ENCODE measurements around the gene PVALEF. TPM values are rescaled to one million over a fixed set of nuclear protein-coding genes. Genes with fewer than 3 reads are reported as not detected.

PVALEF gene
- polyA plus RNA-seq, 4 donors, result 0.31 TPM; not detected in 3

DNA sequence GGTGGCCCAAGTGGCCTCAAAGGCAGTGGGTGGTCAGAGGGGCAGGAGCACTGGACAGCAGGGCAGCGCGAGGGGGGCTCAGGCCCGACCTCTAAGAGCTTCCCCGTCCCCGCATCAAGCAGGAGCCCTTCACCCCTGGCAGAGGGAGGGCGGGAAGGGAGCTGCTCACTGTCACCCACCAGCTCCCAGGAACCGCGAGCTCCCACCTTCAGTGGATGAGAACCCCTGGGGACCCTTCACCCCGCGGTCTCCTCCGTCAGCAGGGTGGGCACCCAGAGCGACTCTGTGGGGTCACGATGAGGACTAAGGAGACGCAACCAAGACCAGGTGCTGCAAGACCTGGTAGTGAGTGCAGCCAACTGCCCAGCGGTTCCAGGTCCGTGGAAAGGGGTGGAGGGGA is 43.8 kb downstream of the PVALEF start:
- FAIRE-seq (no peak), DNase-seq (no peak)
- H3K36me3 ChIP-seq (ENCODE audit: control insufficient read depth in 3 of 3, insufficient read depth in 2 of 3, low read depth in 1 of 3, low read length in 3 of 3), result peaks cover 0 to 40% (median 0%) of the 10 kb centered on the region in 3 donors
- no peaks in the 10 kb centered on the region for H3K4me1 ChIP-seq (ENCODE audit: control insufficient read depth in 3 of 3, insufficient read depth in 2 of 3, low read depth in 1 of 3, low read length in 2 of 3)
- no peaks in the 10 kb centered on the region for H3K9me3 ChIP-seq (ENCODE audit: control insufficient read depth in 2 of 2, insufficient read depth in 1 of 2, low read depth in 1 of 2, low read length in 1 of 2)
- WGBS, 3 donors, result 96 to 97% (median 96%) methylated on average over 13 to 16 of the region's 16 CpGs
- H3K27ac ChIP-seq (ENCODE audit: low read depth in 1 of 3, low read length in 2 of 3), result no peak overlapping the region
- H3K4me3 ChIP-seq (ENCODE audit: low read depth in 1 of 3, low read length in 3 of 3), result no peak overlapping the region
- no peaks in the 10 kb centered on the region for H3K27me3 ChIP-seq (ENCODE audit: control insufficient read depth in 3 of 3, insufficient read depth in 3 of 3, low read length in 3 of 3)

DNA sequence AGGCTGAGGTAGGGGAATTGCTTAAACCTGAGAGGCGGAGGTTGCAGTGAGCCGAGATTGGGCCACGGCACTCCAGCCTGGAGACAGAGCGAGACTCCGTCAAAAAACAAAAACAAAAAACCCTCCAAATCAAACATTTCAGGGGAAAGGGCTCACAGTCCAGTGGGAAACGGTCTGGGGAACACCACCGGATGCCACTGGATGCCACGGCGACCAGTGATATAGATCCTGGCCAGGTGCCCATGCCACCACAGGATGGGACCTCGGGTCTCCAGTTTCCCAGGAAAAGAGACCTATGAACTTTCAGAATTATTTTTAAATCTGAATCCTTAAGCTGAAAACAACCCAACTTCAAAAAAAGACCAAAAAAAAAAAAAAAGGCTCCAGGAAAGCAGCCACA is 45.2 kb downstream of the PVALEF start:
- Histone ChIP-seq H3K4me3 (ENCODE audit: low read depth in 1 of 3, low read length in 3 of 3) (no peak overlapping the region), H3K36me3 (ENCODE audit: control insufficient read depth in 3 of 3, insufficient read depth in 2 of 3, low read depth in 1 of 3, low read length in 3 of 3) (peaks cover 0 to 37% (median 0%) of the 10 kb centered on the region in 3 donors), H3K27me3 (ENCODE audit: control insufficient read depth in 3 of 3, insufficient read depth in 3 of 3, low read length in 3 of 3) (no peaks in the 10 kb centered on the region), H3K9me3 (ENCODE audit: control insufficient read depth in 2 of 2, insufficient read depth in 1 of 2, low read depth in 1 of 2, low read length in 1 of 2) (no peaks in the 10 kb centered on the region), H3K4me1 (ENCODE audit: control insufficient read depth in 3 of 3, insufficient read depth in 2 of 3, low read depth in 1 of 3, low read length in 2 of 3) (no peaks in the 10 kb centered on the region), H3K27ac (ENCODE audit: low read depth in 1 of 3, low read length in 2 of 3) (no peak overlapping the region)
- 76 to 88% (median 81%) methylated on average over 10 of the region's 10 CpGs for WGBS, 3 donors
- no peak for FAIRE-seq
- DNase-seq, result no peak

DNA sequence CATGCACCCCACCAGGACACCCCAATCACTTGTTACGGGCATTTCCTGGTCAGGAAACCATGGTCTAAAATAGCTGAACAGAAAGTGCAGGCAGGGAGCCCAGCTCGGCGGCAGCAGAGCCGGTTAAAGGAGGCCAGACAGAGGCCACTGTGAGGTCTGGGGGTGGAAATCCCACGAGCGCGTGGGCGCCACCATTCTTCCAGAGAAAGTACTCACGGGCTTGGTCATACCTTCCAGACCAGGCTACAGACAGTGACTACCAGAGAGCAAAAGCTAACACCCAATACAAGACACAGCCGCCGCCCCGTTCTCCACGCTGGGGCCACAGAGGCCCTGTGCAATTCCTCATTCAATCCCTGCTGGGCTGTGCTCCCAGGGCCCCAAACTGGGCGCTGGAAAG is 45.6 kb downstream of the PVALEF start:
- DNase-seq (no peak), FAIRE-seq (no peak)
- no peak overlapping the region for H3K4me3 ChIP-seq (ENCODE audit: low read depth in 1 of 3, low read length in 3 of 3)
- no peaks in the 10 kb centered on the region for H3K27me3 ChIP-seq (ENCODE audit: control insufficient read depth in 3 of 3, insufficient read depth in 3 of 3, low read length in 3 of 3)
- H3K27ac ChIP-seq (ENCODE audit: low read depth in 1 of 3, low read length in 2 of 3), result no peak overlapping the region
- no peaks in the 10 kb centered on the region for H3K9me3 ChIP-seq (ENCODE audit: control insufficient read depth in 2 of 2, insufficient read depth in 1 of 2, low read depth in 1 of 2, low read length in 1 of 2)
- WGBS, 3 donors, result 70 to 81% (median 73%) methylated on average over 14 of the region's 14 CpGs
- peaks cover 0 to 34% (median 0%) of the 10 kb centered on the region in 3 donors for H3K36me3 ChIP-seq (ENCODE audit: control insufficient read depth in 3 of 3, insufficient read depth in 2 of 3, low read depth in 1 of 3, low read length in 3 of 3)
- no peaks in the 10 kb centered on the region for H3K4me1 ChIP-seq (ENCODE audit: control insufficient read depth in 3 of 3, insufficient read depth in 2 of 3, low read depth in 1 of 3, low read length in 2 of 3)

DNA sequence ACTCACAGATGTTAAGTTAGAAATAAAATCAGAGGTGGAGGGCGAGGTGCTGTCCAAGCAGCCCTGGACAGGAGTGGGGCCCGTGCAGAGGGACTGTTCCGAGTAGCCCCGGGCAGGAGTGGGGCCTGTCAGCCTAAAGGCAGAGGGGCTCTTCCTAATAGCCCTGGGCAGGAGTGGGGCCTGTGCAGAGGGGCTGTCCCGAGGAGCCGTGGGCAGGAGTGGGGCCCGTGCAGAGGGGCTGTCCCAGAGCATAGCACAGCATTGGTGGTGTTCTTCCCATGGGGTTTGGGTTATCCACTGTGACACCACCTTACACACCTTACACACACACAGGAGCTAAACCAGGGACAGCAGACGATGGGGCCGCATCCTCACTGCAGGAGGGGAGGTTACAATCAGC is 47.1 kb downstream of the PVALEF start:
- Histone ChIP-seq H3K27ac (ENCODE audit: low read depth in 1 of 3, low read length in 2 of 3) (no peak overlapping the region), H3K27me3 (ENCODE audit: control insufficient read depth in 3 of 3, insufficient read depth in 3 of 3, low read length in 3 of 3) (no peaks in the 10 kb centered on the region), H3K36me3 (ENCODE audit: control insufficient read depth in 3 of 3, insufficient read depth in 2 of 3, low read depth in 1 of 3, low read length in 3 of 3) (peaks cover 0 to 29% (median under 1%) of the 10 kb centered on the region in 3 donors), H3K4me3 (ENCODE audit: low read depth in 1 of 3, low read length in 3 of 3) (no peak overlapping the region), H3K4me1 (ENCODE audit: control insufficient read depth in 3 of 3, insufficient read depth in 2 of 3, low read depth in 1 of 3, low read length in 2 of 3) (no peaks in the 10 kb centered on the region), H3K9me3 (ENCODE audit: control insufficient read depth in 2 of 2, insufficient read depth in 1 of 2, low read depth in 1 of 2, low read length in 1 of 2) (no peaks in the 10 kb centered on the region)
- FAIRE-seq (no peak), DNase-seq (no peak)
- WGBS, 3 donors, result 89 to 95% (median 91%) methylated on average over 9 of the region's 9 CpGs

DNA sequence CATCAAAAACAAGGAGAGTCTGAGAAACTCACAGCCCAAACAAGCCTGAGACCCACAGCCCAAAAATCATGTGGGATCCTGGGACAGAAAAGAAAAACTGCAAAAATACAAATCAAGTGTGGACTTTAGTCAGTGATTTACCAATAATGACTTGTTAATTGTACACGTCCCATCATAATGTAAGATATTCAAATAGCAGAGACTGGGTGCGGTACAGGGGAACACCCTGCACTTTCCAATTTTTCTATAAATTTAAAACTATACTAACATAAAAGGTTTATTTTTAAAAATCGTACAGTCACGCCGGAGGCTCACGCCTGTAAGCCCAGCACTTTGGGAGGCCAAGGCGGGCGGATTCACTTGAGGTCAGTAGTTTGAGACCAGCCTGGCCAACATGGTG is 48.7 kb downstream of the PVALEF start:
- 89 to 93% (median 91%) methylated on average over 8 of the region's 8 CpGs for WGBS, 3 donors
- Histone ChIP-seq H3K36me3 (ENCODE audit: control insufficient read depth in 3 of 3, insufficient read depth in 2 of 3, low read depth in 1 of 3, low read length in 3 of 3) (peaks cover 0 to 27% (median 3%) of the 10 kb centered on the region in 3 donors), H3K9me3 (ENCODE audit: control insufficient read depth in 2 of 2, insufficient read depth in 1 of 2, low read depth in 1 of 2, low read length in 1 of 2) (no peaks in the 10 kb centered on the region), H3K4me3 (ENCODE audit: low read depth in 1 of 3, low read length in 3 of 3) (no peak overlapping the region), H3K4me1 (ENCODE audit: control insufficient read depth in 3 of 3, insufficient read depth in 2 of 3, low read depth in 1 of 3, low read length in 2 of 3) (no peaks in the 10 kb centered on the region), H3K27ac (ENCODE audit: low read depth in 1 of 3, low read length in 2 of 3) (no peak overlapping the region), H3K27me3 (ENCODE audit: control insufficient read depth in 3 of 3, insufficient read depth in 3 of 3, low read length in 3 of 3) (no peaks in the 10 kb centered on the region)
- DNase-seq (no peak), FAIRE-seq (no peak)

DNA sequence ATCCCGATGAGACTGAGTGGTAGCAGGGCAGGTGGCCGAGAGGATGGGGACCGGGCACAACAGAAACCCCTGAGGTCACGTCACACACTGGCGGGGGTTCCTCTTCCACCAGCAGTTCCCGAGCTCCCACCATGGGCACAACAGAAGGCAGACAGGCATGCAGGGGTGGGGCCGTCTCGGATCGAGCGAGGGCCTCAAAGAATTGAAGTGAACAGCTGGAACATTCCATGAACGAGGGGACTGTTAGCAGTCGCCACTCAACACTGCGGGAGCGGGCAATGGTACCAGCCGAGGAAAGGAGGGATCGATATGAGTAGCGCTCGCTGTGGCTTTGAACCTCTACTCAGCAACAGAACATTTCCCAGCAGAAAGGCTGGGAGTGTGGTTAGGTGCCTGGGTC is 52.2 kb downstream of the PVALEF start:
- no peak for DNase-seq
- no peak for FAIRE-seq
- 92 to 94% (median 93%) methylated on average over 18 of the region's 18 CpGs for WGBS, 3 donors
- Histone ChIP-seq H3K4me3 (ENCODE audit: low read depth in 1 of 3, low read length in 3 of 3) (no peak overlapping the region), H3K4me1 (ENCODE audit: control insufficient read depth in 3 of 3, insufficient read depth in 2 of 3, low read depth in 1 of 3, low read length in 2 of 3) (peaks cover 0 to 11% (median 0%) of the 10 kb centered on the region in 3 donors), H3K36me3 (ENCODE audit: control insufficient read depth in 3 of 3, insufficient read depth in 2 of 3, low read depth in 1 of 3, low read length in 3 of 3) (peaks cover 0 to 32% (median 3%) of the 10 kb centered on the region in 3 donors), H3K27ac (ENCODE audit: low read depth in 1 of 3, low read length in 2 of 3) (no peak overlapping the region), H3K27me3 (ENCODE audit: control insufficient read depth in 3 of 3, insufficient read depth in 3 of 3, low read length in 3 of 3) (no peaks in the 10 kb centered on the region), H3K9me3 (ENCODE audit: control insufficient read depth in 2 of 2, insufficient read depth in 1 of 2, low read depth in 1 of 2, low read length in 1 of 2) (no peaks in the 10 kb centered on the region)

DNA sequence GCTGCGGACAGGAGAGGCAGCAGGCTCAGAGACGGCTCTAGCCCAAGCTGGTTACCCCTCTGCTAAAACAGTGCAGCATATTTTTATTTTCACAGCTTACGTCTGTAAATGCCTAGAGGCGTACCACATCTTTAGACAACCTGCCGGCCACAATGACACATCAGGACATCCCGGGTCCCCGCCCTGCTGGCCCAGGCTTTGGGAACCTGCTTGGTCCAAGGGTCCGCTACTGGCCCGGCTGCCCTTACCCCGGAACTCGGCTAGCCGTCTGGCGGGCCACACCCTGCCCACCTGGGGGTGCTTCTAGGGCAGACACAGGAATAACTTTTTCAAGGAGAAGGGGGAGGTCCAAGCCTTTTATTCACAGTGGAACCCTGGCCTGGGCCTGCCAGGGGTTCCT is 53.2 kb downstream of the PVALEF start:
- no peak for DNase-seq

DNA sequence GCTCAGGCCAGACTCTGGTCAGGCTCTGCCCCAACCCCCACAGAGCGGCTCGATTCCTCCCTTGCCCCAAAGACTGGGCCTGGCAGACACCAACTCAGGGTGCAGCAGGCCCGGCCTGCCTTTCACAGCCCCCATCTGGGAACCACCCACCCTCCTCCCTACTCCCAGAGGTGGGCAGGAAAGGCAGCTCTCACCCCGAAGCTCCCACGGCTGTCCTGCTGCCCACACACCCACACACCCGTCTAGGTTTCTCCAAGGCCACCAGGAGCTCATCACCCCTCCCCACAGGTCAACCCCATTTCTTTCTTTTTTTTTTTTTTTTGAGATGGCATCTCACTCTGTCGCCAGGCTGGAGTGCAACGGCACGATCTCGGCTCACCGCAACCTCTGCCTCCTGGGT is 53.7 kb downstream of the PVALEF start:
- FAIRE-seq, result no peak
- WGBS, 3 donors, result 90 to 94% (median 92%) methylated on average over 11 of the region's 11 CpGs

More for the DNA sequence above, 53.2 kb downstream of the PVALEF start:
- 86 to 95% (median 91%) methylated on average over 13 of the region's 13 CpGs for WGBS, 3 donors
- Histone ChIP-seq H3K4me1 (ENCODE audit: control insufficient read depth in 3 of 3, insufficient read depth in 2 of 3, low read depth in 1 of 3, low read length in 2 of 3) (peaks cover 0 to 13% (median 0%) of the 10 kb centered on the region in 3 donors), H3K4me3 (ENCODE audit: low read depth in 1 of 3, low read length in 3 of 3) (no peak overlapping the region), H3K27me3 (ENCODE audit: control insufficient read depth in 3 of 3, insufficient read depth in 3 of 3, low read length in 3 of 3) (peaks cover 0 to 2% (median 0%) of the 10 kb centered on the region in 3 donors), H3K27ac (ENCODE audit: low read depth in 1 of 3, low read length in 2 of 3) (no peak overlapping the region), H3K9me3 (ENCODE audit: control insufficient read depth in 2 of 2, insufficient read depth in 1 of 2, low read depth in 1 of 2, low read length in 1 of 2) (no peaks in the 10 kb centered on the region), H3K36me3 (ENCODE audit: control insufficient read depth in 3 of 3, insufficient read depth in 2 of 3, low read depth in 1 of 3, low read length in 3 of 3) (peaks cover 0 to 32% (median 3%) of the 10 kb centered on the region in 3 donors)
- FAIRE-seq, result no peak

More for the DNA sequence above, 53.7 kb downstream of the PVALEF start:
- H3K4me3 ChIP-seq (ENCODE audit: low read depth in 1 of 3, low read length in 3 of 3), result no peak overlapping the region
- peaks cover 0 to 19% (median 0%) of the 10 kb centered on the region in 3 donors for H3K4me1 ChIP-seq (ENCODE audit: control insufficient read depth in 3 of 3, insufficient read depth in 2 of 3, low read depth in 1 of 3, low read length in 2 of 3)
- peaks cover 0 to 32% (median 3%) of the 10 kb centered on the region in 3 donors for H3K36me3 ChIP-seq (ENCODE audit: control insufficient read depth in 3 of 3, insufficient read depth in 2 of 3, low read depth in 1 of 3, low read length in 3 of 3)
- H3K27ac ChIP-seq (ENCODE audit: low read depth in 1 of 3, low read length in 2 of 3), result no peak overlapping the region
- H3K9me3 ChIP-seq (ENCODE audit: control insufficient read depth in 2 of 2, insufficient read depth in 1 of 2, low read depth in 1 of 2, low read length in 1 of 2), result no peaks in the 10 kb centered on the region
- peaks cover 0 to 7% (median 0%) of the 10 kb centered on the region in 3 donors for H3K27me3 ChIP-seq (ENCODE audit: control insufficient read depth in 3 of 3, insufficient read depth in 3 of 3, low read length in 3 of 3)
- DNase-seq, result no peak
